ENCODE results near the gene RHEB.

DNA sequence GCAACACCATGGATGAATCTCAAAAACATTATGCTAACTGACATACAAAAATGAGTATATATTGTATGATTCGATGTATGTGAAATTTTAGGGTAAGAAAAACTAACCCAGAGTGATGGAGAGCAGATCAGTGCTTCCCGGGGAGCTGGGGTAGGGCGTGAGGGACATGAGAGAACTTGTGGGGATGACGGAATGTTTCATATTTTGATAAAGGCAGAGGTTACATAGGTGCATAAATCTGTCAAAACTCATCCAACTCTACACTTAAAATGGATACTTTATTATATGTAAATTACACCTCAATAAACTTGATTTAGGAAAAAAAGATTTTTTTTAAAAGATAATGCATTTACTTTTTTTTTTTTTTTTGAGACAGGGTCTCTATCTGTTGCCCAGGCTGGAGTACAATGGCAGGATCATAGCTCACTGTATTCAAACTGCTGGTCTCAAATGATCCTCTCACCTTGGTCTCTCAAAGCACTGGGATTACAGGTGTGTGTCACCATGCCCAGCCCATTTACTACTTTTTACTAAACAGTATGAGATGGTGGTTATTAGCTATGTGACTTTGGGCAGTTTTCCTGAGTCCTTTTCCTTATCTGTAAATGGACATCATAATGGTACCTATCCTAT lies 13.7 kb downstream of the RHEB start:
- TF ChIP-seq, protein P1, sequence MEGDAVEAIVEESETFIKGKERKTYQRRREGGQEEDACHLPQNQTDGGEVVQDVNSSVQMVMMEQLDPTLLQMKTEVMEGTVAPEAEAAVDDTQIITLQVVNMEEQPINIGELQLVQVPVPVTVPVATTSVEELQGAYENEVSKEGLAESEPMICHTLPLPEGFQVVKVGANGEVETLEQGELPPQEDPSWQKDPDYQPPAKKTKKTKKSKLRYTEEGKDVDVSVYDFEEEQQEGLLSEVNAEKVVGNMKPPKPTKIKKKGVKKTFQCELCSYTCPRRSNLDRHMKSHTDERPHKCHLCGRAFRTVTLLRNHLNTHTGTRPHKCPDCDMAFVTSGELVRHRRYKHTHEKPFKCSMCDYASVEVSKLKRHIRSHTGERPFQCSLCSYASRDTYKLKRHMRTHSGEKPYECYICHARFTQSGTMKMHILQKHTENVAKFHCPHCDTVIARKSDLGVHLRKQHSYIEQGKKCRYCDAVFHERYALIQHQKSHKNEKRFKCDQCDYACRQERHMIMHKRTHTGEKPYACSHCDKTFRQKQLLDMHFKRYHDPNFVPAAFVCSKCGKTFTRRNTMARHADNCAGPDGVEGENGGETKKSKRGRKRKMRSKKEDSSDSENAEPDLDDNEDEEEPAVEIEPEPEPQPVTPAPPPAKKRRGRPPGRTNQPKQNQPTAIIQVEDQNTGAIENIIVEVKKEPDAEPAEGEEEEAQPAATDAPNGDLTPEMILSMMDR (IDR thresholded peaks at IDR 0.05), result no peak
- TF ChIP-seq POLR2A (IDR thresholded peaks at IDR 0.05), result no peak

Data from esophagus squamous epithelium (tissue), 4 donors.